Stimulated activated naive CD4-positive, alpha-beta T cell (primary cell): ENCODE data around the gene NETO1.

Experiments
- DNase-seq, 6 experiments: peaks; one replicate each; lab custom pipeline; 2025; lab: John Stamatoyannopoulos, UW

NETO1 gene

GRCh38 chr18:72867746-72868584 lies at the start of gene NETO1:
TSS of gene NETO1 (minus strand) at chr18:72867987. CDS start at chr18:72867291, 696 bp downstream.
- DNase-seq: no peak

- DNase-seq: no peak
These were observed 42.3 kb upstream of the NETO1 start for GRCh38 chr18:72910045-72910444.

- no peak for DNase-seq
These were observed 40.4 kb upstream of the NETO1 start for GRCh38 chr18:72908181-72908580.

- DNase-seq: no peak
These were observed 35.2 kb upstream of the NETO1 start for GRCh38 chr18:72903033-72903432.

GRCh38 chr18:72899338-72899737 lies 31.6 kb upstream of the NETO1 start:
- no peak for DNase-seq

GRCh38 chr18:72898870-72899269 lies 31.1 kb upstream of the NETO1 start:
- no peak for DNase-seq

GRCh38 chr18:72895548-72895947 lies 27.8 kb upstream of the NETO1 start:
- DNase-seq: no peak

- DNase-seq: no peak
These were observed 10.8 kb upstream of the NETO1 start for GRCh38 chr18:72878561-72878960.

- no peak for DNase-seq
These were observed 10.4 kb upstream of the NETO1 start for GRCh38 chr18:72878143-72878542.

- no peak for DNase-seq
These were observed 3.3 kb upstream of the NETO1 start for GRCh38 chr18:72871091-72871490.

GRCh38 chr18:72869226-72870185 lies 1.7 kb upstream of the NETO1 start:
- DNase-seq: no peak

- DNase-seq: no peak
These were observed 918 bp upstream of the NETO1 start for GRCh38 chr18:72868585-72869225.

GRCh38 chr18:72866901-72867745 lies 664 bp downstream of the NETO1 start:
- DNase-seq: peak in 4 of 6 experiments; percentile 2 to 94 (median 86)

- no peak for DNase-seq
These were observed 1.3 kb downstream of the NETO1 start for GRCh38 chr18:72866442-72866900.

- DNase-seq: no peak
These were observed 4.0 kb downstream of the NETO1 start for GRCh38 chr18:72863754-72864153.

- DNase-seq: no peak
These were observed 8.7 kb downstream of the NETO1 start for GRCh38 chr18:72859088-72859487.

GRCh38 chr18:72849671-72850070 lies 18.1 kb downstream of the NETO1 start:
- no peak for DNase-seq

- no peak for DNase-seq
These were observed 19.1 kb downstream of the NETO1 start for GRCh38 chr18:72848503-72849237.

- DNase-seq: no peak
These were observed 20.0 kb downstream of the NETO1 start for GRCh38 chr18:72847771-72848170.

GRCh38 chr18:72846736-72847533 lies 20.9 kb downstream of the NETO1 start:
- no peak for DNase-seq
